NCI-H1694 (cell line): ENCODE data around the gene SPRYD3.

Experiments
- DNase-seq: peaks from one replicate; lab custom pipeline; 2025; lab: John Stamatoyannopoulos, UW

The SPRYD3 gene

DNA sequence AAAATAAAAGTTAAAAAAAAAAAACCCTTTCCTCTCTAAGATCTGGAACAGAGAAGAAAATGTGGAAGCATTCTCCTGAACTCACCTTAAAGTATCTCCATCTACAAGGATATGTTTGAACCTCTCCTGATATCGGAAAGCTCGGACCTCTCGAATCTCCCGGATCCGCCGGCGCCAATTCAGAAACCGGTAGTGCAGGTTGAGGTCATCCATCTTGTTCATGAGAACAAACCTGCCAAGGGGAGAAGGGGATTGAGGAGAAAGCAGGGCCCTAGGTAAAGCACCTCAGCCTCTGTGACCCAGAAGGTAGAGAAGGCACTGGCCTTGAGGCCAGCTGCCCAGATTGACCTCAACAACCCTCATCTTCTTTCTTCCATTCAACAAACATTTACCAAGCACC, 2.2 kb downstream of the SPRYD3 start:
- DNase-seq: no peak

DNA sequence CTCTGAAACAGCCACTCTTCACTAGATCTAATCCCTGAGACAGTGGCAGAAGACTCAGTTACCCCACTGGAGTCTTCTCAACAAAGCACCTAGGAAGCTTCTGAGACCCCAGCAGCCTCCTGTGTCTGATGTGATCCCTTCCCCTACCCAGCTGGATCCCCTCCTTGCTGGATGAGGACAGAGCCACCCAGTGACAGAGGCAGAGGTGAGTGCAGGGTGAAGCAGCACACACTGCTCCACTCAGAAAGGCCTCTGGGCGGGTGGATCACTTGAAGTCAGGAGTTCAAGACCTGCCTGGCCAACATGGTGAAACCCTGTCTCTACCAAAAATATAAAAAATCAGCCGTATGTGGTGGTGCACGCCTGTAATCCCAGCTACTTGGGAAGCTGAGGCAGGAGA, 2.7 kb downstream of the SPRYD3 start:
- no peak for DNase-seq

DNA sequence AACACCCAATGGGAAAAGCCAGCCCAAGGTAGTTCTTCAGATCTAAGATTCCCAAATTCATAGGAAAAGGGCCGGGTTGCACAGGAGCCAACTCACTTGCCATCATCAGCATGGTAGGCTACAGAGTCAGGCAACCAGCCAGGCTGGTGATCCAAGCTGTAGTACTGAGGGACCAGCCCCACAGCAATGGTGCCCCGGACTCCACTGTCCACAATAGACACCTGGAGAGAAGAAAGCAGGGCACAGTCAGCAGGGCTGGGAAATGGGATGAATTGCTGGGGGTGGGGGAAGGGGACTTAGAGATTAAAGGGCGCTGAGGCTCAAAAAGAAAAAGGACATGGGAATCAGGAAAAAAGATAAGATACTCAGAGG, 4.2 kb downstream of the SPRYD3 start:
- no peak for DNase-seq

DNA sequence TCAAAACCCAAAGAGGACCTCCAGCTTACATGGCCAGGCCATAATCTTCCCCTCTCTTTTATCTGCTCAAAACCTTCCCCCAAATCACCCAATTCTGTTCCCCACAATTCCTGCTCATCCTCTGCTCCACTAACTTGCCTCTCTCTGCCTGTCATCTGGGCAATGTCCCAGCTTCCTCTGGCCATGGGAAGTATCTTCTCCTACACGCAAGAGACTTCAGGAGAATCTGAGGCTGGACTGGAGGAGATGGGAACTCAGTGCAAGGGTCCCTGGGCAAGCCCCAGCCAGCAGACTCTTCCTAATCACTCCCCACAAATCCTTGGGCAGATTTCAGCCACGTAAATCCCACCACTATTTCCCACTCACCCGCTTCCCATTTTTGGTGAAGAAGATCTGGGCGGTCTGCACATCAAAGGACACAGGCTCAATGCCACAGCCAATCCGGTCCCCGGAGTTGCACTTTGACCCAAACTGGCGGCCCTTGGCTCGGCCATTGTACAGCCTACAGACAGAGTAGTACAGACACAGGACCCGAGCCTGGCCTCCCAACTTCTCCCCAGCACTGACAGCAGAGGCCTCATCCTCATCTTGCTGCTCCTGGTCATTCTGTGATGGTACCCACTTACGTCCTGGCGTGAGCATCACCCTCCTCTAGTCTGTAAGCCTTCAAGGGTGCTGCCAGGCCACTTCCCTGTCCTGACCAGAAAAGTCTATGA, 4.7 kb downstream of the SPRYD3 start:
- no peak for DNase-seq

DNA sequence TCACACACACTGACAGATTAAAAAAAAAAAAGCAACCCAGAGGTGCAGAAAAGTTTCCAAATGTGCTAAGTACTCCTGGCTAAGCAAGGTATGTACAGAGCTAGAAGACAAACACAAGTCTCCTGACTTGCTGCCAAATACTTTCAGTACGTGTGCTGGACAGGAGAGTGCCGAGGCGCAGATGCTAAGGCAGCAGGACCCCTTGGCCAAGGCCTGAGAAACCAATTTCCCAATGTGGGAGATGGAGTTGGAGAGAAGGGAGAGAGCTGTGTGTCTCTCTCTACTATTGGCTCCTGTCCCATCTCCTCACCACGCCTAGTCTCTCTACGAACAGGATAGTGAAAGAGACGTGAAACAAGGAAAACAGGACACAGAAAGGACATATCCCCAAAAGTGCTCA, 5.3 kb downstream of the SPRYD3 start:
- no peak for DNase-seq

DNA sequence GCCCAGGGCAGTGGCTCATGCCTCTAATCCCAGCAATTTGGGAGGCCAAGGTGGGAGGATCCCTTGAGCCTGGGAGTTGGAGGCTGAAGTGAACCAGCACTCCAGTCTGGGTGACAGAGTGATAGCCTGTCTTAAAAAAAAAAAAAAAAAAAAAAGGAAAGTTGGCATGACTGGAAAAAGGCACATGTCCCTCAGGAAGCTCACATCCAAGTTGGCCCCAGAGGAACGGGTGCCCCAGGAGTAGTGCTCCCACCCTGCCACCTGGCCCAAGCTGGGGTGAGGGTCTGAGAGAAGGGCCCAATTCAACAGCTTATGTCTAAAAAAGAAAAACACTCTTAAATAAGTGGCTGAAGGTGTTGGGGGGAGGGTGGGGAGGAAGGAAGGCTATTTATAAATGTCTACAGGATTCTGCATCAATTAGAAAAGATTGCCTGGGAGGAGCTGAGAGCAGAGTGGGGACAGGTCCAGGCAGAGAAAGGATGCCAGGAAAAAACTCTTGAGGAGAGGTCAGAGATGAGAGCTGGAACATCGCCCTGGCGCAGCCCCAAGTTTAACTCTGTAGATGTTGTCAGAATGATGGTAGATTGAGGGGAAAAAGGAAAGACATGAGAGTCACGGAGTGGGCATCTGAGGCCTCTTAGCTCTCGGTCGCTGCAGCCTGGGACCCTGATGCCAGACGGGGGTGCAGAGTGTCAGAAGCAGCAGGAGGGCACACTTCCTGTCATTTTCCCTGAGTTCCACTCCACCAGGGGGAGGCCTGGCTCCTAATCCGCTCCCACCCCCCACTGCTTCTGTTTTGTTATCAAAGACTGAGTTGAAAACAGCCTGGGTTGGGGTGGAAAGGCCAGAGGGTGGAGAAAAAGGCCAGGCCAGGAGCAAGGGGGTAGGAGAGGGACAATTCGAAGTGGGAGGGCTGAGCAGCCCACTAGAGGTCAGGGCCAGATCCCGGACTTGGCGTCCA, 7.3 kb downstream of the SPRYD3 start:
- no peak for DNase-seq

DNA sequence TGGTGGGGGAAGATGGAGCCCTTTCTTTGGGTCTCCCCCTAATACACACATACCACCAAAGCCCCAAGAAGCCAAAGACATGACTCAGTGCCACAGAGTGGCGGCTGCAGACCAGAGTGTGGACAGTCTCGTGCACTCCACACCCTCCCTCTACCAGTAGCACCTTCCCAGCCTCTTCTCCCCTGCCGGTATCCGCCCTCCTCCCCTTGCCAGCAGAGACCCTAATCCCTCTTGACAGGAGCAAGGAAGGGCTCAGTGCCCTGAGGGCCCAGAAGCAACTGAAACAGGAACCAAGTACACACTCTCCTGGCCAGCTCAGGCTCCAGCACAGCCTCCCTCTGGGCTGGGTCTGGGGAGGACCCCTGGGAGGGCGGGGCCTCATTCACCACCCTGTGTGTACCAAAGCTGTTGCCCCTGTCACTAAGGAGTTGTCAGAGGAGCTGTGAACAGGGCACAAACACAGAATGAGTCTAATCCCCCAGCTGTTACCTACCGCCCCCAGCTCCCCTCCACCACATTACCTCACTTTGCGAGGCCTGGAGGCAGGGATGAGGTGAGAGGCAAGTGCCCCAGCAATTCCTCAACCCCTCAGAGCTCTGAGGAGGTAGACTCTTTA, 8.2 kb downstream of the SPRYD3 start:
- no peak for DNase-seq

DNA sequence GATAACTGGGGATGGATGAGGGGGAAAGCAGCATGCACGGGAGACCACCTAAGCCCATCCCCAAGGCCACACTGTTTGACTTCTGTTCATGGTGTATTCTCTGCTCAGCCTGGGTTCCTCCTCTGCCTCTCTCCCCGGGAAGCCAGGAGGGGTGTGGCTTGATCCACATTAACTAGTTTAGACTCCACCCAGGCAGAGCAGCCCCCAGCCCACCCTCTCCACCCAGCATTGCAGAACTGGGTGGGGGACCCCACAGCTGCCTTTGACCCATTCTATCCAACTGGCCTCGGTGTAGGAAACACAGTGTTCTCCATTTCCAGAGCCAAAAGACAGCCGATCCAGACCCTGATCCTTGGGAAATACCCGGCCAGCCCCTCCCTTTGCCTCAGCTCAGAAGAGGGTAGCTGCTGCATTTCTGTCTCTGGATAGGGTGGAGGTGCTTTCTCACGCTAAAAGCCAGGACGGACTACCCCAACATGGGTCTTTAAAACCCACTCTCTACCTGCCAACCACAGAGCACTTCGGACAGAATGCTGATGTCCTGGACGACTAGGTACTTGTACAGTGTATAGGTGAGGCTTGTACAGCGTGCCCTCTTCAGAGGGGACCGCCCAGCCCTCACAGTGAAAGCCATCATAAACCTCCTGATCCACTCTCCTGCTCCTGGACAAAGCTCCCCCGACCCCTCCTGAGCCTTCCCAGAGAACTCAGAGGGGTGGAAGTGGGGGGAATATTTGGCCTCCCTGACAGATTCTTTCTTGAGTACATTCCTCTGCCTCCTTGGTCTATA, 9.4 kb downstream of the SPRYD3 start:
- DNase-seq: no peak

DNA sequence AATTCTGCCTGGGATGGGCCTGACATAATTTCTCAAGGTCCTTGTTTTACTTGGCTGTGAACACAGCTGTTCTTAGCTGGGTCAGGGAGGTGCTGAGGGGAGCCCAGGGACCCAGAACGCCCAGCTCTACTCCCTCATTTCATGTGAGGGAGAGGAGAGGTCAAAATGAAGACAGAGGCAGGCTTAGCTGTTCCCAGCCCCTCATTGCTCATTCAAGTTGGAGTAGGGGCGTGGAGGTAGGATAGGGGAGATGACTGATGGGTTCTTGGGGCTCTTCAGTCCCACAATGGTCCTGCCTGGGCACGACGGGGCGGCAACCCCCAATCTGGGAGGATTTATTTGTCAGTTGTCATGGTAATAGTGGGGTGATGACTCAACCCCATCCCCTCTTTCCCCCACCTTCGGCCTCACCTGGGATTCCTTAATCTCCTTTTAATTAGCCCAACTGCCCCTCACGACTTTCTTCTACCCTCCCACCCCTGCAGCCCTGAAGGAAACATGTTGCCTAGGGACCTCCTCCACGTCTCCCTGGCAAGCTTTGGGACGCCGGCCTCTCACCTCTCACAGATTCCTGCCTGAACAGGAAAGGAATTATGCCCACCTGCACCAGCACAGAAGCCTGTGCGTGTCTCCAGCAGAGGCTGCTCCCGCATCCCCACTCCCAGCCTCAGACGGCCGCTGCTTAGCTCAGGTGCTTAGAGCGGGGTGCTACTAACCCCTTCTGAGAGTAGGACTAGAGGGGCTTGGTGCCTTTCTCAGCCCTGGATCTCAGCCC, 10.2 kb downstream of the SPRYD3 start:
- no peak for DNase-seq

DNA sequence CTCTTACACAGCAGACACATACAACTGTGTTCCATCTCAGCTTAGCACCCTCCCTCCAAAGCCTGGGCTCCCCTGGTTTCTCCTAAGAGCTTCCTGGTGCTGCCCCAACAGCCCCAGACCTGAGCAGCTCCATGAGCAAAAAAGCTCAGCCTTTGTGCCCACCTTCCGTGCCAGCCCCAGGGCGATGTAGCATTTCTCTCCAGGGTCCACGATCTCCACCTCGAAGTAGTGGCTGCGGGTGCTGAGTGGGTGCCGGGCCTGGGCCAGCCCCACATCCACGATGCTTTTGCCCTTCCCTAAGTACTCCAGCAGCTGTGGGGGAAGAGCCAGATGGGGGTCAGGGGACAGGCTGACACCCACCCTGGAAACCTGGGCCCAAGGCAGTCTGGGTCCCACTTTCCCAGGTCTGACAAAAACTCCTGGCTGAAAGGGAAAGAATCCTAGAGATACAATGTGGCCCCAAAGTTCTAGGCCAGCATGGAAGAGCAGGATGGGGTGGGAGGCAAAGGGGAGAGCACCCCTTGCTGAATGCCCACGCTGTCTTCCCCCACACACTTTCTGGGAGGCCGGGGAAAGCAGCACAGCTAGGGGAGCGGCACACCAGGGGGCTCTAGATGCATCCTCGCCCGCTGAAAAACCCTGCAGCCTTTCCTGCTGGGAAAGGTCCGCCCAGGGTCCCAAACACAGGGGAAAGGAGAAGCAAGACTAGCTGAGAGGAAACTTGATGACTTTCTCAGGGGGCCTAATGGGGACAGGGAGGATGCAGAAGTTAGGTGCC, 11.0 kb downstream of the SPRYD3 start:
- DNase-seq: no peak

DNA sequence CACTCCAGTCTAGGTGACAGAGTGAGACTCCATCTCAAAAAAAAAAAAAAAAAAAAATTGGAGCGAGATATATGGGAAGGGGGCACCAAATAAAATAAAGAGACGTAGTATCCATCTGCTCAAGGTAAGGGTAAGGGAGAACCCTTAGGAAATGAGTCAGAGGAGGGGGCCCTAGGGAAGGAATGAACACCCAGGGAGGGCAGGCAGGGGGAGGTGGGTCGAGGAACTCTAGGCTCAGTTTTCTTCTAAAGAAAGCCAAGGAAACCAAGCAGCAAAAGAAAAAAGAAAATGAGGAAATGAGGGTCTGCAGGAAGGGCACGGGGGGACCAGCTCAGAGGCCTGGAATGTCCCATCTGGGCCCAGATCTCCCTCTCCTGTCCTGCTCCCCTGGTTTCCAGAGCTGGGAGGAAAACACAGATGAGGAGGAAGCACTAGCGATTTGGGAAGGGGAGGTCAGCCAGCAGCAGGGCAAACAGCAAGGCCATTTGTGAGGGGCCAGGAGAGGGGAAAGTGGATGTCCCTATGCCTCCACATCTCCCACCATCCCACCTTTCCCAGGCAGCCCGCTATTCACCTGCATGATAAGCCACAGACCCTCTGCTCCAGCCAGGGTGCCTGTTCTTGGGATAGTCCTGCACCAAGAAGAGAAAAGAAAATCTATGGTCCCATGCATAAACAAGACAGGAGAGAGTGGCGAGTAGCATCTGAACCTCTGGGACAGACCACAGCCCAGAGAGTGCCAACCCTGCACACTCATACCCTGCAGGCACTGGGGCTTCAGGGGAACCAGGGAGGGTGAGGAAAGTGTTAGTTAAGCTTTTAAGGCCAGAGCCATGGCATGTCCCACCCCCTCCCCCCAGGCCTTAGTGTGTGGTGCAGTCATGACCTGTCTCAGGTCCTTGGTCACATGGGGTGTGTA, 11.9 kb downstream of the SPRYD3 start:
- DNase-seq: no peak

DNA sequence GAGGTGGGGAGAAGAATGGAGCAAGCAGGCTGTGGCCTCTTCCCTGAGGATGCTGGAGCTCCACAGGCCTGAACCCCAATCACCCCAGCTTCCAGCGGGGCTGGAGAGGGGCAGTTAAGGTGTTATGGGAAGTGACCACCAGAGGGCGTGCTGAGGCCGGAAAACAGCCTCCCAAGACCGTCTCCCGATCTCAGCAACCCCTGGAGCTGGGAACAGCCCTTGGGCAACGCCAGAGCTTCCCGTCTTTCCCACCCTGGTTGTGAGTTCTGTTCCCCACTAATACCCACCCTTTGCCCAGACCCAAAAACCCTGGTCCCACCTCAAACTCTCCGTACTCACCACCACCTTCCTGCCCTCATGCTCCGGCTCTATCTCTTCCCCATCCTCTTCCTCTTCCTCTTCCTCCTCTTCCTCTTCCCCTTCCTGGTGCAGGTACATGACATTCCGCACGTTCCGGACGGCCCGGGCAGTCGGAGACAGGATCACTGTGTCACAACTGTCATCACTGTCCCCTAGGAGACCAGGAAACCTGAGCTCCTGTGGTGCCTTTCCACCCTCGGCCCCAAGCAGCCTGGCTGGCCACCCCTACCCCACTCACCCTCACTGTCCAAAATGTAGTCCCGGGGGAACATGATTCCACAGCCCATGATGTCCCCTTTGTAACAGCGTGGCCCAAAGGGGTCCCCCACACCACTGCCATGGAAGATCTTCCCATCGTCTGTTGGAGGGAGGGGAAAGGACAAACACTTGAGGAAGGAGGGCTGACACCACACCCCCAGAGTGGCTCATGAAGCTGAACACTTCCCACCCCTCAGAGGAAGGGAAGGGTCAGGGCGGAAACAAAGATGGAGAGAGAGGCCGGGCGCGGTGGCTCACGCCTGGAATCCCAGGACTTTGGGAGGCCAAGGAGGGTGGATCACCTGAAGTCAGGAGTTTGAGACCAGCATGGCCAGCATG, 12.9 kb downstream of the SPRYD3 start:
- DNase-seq: peak; percentile 76

DNA sequence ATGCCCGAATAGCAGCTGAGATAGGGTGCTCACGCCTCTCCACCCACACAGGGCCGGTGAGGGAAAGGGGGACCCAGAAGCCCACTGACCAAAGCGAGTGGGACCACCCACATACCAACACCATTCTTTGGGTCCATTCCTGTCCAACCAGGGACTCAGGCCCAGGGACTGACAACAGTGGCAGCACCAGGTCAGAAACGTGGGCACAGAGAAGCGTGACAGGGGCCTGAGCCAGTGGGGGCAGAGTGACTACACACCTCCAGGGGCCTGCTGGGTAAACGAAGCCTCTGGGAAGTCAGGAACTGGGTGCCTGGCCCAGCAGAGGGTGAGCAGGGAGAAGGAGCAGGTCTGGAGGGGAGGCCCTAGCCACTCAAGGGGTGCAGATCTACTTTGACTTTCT, 13.7 kb downstream of the SPRYD3 start:
- DNase-seq: no peak

DNA sequence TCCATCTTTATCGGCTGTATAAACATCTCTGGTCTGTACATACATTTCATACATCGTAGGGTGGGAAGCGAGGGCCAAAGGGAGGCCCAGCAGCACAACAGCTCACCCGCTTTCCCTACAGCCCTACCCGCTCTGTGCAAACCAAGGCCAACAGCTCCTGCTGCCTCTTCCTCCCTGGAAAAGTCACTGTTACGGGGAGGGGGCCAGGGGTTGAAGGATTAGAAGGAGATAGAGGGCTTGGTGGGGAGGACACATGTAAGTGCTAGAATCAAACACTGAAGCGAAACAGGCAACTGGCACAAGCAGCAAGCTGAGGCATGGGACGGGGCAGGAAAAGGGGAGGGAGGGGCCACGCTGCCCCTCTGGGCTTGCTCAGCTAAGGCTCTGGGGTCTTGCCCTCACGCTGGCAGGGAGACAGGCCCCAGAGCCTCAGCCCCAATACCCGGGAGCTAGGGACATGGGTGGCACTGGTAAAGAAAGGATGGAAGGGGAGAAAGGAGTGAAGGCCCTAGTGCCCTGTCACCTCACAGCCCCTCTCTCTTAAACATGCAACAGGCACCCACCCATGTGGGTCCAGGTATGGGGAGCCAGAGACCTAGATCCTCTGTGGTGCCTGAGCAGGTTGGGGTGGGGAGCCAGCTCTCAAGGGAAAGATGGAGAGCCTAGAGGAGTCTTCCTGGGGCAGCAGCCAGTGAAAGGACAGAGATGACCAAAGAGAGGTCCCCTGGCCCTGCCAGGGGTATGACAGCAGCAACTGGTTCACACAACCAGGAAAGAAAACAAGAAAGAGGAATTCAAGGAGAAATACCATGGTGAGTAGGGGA, 14.4 kb downstream of the SPRYD3 start:
- no peak for DNase-seq

DNA sequence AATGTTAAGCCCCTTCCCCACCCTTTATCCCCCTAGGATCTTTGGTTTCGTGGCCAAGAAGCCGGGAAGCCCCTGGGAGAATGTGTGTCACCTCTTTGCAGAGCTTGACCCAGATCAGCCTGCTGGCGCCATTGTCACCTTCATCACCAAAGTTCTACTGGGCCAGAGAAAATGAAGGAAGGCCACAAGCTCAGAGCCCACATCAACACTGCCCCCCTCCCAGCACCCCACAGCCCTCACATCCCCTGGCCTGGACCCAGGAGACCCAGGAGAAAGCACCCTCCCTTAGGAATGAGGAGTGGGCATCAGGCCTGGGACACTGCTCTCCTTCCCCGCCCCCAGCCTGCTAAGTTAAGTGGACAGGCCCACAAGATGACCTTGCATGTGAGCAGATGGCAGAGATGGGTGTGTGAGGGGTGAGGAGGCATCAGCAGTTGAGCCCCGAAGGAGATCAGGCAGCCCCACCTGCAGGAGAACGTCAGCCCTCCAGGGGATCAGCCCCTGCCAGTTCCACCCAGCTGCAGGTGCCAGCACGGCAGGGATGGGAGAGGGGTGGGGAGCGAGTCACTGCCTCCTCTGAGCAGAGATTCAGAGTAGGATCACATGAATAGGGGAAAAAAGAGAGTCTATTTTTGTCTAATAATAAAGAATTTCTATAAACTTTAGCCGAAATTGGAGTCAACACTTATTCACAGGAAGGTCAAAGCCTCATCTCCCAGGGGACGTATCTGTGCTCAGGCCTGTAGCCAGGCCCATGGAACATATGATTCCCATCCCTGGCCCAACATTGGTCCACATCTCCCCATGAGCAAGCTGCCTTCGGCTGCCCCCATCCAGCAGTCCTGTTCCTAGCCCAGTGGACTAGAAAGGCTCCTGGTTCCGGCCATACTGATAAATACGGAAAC, 15.2 kb downstream of the SPRYD3 start:
- no peak for DNase-seq

DNA sequence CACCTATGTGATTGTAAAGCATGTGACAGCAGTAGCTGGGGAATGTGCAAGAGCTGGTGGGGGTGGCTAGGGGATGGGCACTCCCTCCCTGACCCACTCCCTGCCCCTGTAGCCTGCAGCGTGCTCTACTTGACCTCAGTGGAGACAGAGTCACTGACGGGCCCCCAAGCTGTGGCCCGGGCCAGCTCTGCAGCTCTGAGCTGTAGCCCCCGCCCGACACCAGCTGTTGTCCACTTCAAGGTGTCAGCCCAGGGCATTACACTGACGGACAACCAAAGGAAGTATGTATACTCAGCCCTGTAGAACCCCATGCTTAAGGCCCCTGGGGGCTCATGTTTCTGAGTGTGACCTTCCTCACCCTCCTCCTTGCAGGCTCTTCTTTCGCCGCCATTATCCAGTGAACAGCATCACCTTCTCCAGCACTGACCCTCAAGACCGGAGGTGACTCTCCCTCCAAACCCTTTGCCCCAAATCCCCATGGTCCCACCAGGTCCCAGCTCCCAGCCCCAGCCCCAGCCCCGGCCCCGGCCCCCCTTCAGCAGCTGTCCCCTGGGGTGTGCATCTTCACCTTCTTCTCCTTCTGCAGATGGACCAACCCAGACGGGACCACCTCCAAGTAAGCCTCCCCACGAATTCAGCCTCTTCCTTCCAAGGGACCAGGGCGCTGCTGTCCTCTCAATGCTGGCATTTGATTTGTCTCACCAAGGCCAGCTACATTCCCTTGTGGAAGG, 16.0 kb downstream of the SPRYD3 start:
- DNase-seq: no peak
